ENCODE measurements around the gene MTRR. TPM values are rescaled to one million over a fixed set of nuclear protein-coding genes. Genes with fewer than 3 reads are reported as not detected.
A peak's percentile ranks its signal among the peaks of the same experiment; 100 is the strongest.
"Not testable (repeated sequence)": the region's sequence is repeated elsewhere in the genome, so short reads cannot be mapped to it uniquely, and the experiment has no call there.

MTRR gene
- total RNA-seq, 1 donor from 2014 or later, result 25.9 TPM

DNA sequence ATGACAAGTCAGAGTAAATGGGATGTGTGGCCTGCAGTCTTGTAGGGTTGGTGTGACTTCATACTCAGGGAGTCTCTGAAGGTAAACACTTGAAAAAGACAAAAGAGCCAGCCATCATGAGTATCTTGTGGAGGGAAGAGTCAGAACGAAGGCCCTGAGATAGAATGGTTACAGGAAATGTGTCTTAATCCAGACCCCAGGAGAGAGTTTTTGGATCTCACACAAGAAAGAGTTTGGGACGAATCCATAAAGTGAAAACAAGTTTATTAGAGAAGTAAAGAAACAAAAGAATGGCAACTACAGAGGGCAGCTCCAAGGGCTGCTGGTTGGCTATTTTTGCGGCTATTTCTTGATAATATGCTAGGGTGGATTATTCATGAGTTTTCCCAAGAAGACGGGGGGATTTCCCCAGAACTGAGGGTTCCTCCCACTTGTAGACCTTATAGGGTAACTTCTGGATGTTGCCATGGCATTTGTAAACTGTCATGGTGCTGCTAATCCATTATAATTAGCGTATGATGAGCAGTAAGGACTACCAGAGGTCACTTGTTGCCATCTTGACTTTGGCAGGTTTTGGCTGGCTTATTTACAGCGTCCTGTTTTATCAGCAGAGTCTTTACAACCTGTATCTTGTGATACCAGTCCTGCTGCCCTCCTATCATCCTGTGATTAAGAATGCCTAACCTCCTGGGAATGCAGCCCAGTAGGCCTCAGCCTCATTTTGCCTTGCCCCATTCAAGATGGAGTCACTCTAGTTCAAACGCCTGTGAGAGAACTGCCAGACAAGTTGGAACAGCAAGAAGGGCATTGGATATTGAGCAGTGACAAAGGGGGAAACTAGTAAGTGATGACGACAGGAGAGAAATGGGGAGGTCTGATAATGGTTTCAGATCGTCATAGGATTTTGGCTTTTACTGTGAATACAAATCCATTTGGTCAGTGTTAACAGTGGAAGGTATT is 34.0 kb downstream of the MTRR start:
- no peak for DNase-seq

DNA sequence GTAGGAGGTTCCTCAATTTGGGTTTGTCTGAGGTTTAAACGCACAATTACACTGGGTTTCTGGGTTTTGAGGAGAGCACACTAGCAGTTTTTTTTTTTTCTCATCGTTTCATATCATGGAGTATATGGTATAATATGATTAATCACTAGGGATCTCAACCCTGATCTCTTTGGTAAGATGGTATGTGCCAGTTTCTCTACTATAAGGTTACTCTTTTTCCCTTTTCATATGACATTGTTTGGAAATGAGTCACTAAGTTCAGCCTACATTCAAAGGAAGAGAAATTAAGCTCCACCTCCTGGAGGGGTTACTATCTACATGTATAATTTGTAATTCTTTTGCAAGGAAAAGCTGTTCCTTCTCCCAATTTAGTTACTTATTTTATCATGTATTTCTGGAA is 35.2 kb downstream of the MTRR start:
- peak; percentile 52 for DNase-seq

GRCh38 chr5:7907612-7908011 is 38.7 kb downstream of the MTRR start:
- DNase-seq, result no peak

- no peak for DNase-seq
Measured at GRCh38 chr5:7908317-7908716, 39.4 kb downstream of the MTRR start.

- DNase-seq, result no peak
Measured at GRCh38 chr5:7910738-7911428, 41.9 kb downstream of the MTRR start.

GRCh38 chr5:7911429-7911771 is 42.5 kb downstream of the MTRR start:
- DNase-seq, result not testable (repeated sequence)

DNA sequence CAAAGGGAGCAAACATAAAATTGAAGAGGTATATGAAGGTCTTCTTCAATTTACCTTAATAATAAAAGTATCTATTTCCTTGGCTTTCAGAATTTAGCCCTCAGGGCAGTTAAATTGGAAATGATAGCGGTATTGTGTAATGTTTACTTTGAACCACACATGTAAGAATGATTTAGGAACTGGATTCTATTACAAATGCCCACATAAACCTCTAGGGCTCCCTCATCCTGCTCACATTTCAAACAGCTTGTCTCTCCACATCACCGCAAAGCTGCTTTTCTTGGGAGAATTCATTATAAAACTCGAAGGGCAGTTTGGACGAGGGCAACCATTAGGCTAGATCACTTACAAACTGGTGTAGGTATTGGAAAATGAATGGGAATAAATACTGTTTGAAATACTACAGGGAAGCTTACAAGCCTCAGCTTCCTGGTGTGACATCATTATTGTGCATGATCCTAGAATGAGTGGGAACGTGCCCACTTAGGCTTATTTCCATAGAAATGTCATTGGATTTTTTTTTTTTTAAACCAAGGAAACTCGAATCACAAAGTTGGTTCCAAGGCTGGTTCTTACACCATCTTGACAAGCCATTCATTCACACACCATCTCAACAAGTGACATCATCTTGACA is 47.3 kb downstream of the MTRR start:
- DNase-seq, result no peak

DNA sequence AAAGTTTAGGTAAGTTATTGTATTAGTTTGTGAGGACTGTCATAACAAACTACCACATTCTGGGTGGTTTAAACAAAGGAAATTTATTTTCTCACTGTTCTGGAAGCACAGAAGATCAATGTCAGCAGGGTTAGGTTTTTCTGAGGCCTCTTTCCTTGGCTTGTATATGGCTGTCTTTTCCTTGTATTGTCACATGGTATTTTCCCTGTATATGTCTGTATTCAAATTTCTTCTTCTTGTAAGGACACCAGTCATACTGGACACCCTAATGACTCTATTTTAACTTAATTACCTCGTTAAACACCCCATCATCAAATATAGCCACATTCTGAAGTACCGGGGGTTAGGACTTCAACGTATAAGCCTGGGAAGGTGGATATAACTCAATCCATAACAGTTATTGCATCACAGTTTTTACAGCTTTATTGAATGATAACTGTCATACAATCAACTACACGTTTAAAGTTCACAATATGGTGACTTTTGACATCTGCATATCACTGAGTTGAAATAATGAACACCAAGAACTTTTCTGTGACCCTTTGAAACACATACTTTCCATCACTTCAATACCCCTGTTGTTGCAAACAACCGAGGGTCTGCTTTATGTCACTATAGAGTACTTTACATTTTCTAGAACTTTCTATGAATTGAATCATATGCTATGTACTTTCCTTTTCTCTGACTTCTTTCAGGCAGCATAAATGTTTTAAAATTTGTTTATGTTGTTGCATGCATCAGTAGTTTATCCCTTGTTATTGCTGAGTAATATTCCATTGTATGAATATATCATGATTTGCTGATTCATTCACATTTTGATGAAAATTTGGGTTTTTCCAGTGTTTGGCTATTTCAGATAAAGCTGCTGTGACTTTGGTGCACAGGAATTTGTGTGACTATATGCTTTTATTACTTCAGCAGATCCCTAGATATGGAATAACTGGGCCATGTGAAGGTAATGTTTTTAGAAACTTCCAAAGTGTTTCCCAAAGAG is 48.5 kb downstream of the MTRR start:
- DNase-seq, result no peak

DNA sequence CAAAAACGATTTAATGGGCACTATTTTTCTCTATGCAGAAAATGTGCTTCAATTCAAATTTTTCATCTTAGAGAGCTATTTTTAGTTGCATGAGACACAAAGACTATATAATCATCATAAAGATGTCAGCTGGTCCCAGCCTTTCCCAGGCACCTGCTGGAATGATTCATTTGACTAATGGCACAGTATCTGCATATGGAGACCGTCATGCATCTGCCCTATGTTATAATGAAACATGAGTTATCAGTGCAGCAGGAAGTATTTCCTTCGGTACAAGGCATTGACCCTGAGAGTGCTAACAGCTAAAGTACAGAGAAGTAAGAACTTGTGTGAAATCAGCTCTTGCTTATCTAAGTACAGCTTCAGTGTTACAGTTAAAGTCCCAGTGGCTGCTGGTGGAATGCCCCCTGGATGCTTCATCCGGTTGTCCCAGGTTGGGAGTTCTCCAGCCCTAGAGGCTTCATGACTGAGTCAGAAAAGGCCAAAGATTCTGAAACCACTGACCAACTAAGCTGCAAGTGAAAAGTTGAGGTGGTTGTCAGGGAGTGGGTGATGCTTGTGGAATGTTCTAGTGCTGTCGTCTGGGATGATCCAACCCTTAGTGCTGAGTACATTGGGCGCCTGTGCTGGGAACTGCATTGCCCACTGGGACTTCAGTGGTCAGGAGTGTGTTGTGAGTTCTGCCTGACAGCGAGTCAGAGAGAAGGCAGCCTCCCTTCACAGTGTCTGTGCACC is 57.2 kb downstream of the MTRR start:
- DNase-seq, result no peak

DNA sequence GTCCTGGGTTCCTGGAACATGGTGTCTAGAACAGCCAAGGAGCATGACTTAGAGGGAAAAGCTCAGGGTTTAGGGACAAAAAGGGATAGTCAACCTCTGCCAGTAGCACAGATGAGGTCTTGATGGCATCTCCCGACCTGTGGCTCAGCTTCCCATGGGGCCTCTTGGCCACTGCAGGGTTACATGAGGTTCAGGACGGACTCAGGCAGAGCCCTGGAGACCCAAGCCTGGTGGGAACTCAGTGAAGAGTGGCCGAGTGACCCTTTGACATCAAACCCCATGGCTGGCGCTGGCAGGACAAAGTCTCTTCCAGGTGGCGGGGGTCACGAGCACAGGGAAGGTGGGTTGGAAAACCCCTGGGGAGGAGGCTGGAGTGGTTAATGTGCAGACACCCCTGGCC is 57.8 kb downstream of the MTRR start:
- DNase-seq, result no peak

DNA sequence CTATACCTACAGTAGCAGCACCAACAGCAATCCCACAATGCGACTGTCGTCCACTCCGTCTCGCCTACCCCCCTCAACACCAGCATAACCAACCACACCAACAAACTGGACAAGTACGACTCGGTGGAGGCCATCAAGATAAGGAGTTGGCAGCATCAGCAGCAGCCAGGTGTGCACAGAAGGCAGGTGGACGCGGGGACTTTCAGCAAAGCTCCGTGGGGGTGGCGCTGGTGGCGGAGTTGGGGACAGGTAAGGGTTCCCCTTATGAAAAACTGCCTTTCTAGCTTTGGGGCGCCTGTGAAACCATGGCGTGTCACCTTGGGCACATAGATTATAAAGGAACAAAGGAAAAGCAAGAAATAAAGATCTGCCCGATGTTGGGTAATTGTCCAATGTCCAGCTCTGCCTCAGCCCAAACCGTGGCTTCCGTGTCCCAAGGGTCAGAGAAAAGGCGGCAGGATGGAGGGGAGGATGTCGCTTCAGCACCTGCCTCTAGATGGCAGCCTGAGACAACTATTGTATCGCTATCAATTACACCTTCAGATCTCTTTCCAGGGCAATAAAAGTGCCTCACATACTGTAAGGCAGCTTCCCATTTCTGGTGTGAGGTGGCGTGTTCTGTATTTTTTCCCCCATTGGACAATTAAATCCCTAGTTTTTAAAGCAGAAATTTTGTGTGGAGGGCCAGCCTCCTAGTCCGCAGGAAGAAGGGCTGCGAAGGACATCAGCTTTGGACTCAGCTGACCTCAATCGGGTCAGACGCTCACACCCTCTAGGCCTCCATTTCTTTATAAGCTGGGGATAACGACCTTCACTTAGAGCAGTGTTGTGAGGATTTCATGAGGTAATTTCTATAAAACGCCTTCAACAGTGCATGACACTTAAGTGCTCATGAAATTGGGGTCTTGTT is 58.8 kb downstream of the MTRR start:
- DNase-seq, result peak; percentile 68

DNA sequence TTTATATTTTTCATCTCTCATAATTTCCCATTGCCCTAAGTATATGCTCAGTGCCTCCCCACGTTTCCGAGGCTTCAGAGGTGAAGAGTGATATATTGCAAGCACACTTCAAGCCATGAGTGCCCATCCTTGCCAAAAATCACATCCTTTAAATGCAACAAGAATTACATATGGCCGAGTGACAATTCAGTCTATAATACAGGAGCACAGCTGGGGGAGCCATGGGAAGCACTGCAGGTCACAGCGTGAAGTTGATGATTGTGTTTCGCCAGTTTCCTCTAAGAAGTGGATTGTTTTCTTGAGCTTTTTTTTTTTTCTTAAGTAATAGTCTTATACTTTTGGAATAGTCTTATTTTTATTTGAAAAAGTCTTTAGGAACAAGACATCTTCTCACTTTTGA is 61.1 kb downstream of the MTRR start:
- DNase-seq, result no peak

GRCh38 chr5:7941692-7942091 is 72.7 kb downstream of the MTRR start:
- no peak for DNase-seq

DNA sequence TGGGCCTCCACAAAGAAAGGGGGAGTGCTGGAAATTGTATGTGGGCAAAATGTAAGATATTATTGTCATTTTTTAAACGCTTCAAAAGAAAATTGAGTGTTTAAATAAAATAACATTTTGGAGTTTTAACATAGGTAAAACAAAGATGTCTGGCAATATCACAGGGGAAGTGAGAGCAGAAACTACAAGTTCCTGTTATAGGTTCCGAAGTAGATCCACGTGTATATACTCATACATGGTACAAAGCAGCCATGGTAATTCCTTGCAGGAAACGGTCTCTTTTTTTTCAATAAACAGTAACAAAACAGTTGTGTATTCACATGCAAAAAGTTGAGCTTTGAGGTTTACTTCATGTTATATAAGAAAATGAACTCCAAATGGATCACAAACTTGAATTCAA is 78.4 kb downstream of the MTRR start:
- no peak for DNase-seq

Other genes starting within 250 kb of the MTRR start
- gene CFAP90, start 18.0 kb upstream of the MTRR start, total RNA-seq, result not detected in 2 replicates
- gene FASTKD3, start 117 bp upstream of the MTRR start, total RNA-seq, result 13.7 and 14.3 TPM in 2 replicates

Data from dermis blood vessel endothelial cell (primary cell).